GM23338 (cell line): Measurements from ENCODE around the gene IARS2. TPM values are rescaled to one million over a fixed set of nuclear protein-coding genes. Genes with fewer than 3 reads are reported as not detected.

Source experiments
- ATAC-seq: fragments of 200-7000 bp; cut with Tn5 transposase; 3 replicates; pipeline ENCODE4 v1.9.1; 2020
- DNase-seq: peaks from one replicate; pipeline ENCODE4 v3.0.0-alpha.2; 2015; ENCODE audit warnings: low spot score
- H2AFZ ChIP-seq: fragments of 200-600 bp; sonication (generic); 2 replicates; pipeline ENCODE4 v1.8.0; 2016; ENCODE audit warnings: antibody characterized with exemption, mild to moderate bottlenecking, moderate library complexity
- H3F3A ChIP-seq: fragments of 200-600 bp; sonication (generic); replicated peaks from 2 replicates; pipeline ENCODE4 v1.8.0; 2017; ENCODE audit warnings: antibody characterized with exemption, mixed run types, low read depth
- H3K27ac ChIP-seq: fragments of 200-600 bp; sonication (generic); 2 replicates; pipeline ENCODE4 v1.6.1; 2016; ENCODE audit warnings: low read depth
- H3K27me3 ChIP-seq: fragments of 200-600 bp; sonication (generic); 2 replicates; pipeline ENCODE4 v1.8.0; 2016; ENCODE audit warnings: mild to moderate bottlenecking, mixed run types, moderate library complexity; ENCODE audit not compliant: insufficient read depth
- H3K36me3 ChIP-seq: fragments of 200-600 bp; sonication (generic); 2 replicates; pipeline ENCODE4 v1.8.0; 2016; ENCODE audit warnings: mild to moderate bottlenecking; ENCODE audit not compliant: insufficient read depth
- H3K4me1 ChIP-seq: fragments of 200-600 bp; sonication (generic); 2 replicates; pipeline ENCODE4 v1.8.0; 2016; ENCODE audit warnings: mild to moderate bottlenecking, moderate library complexity; ENCODE audit not compliant: insufficient read depth
- H3K4me2 ChIP-seq: fragments of 200-600 bp; sonication (generic); 2 replicates; pipeline ENCODE4 v1.7.1; 2017; ENCODE audit warnings: mixed run types
- H3K4me3 ChIP-seq: fragments of 200-600 bp; sonication (generic); 2 replicates; pipeline ENCODE4 v1.6.1; 2016; ENCODE audit warnings: mixed run types
- H3K79me2 ChIP-seq: fragments of 200-600 bp; sonication (generic); replicated peaks from 2 replicates; pipeline ENCODE4 v1.8.0; 2017; ENCODE audit warnings: mild to moderate bottlenecking; ENCODE audit not compliant: insufficient read depth
- H3K9me2 ChIP-seq: fragments of 200-600 bp; sonication (generic); 2 replicates; pipeline ENCODE4 v1.8.0; 2017; ENCODE audit not compliant: insufficient read depth
- H4K20me1 ChIP-seq: fragments of 200-600 bp; sonication (generic); replicated peaks from 2 replicates; pipeline ENCODE4 v1.8.0; 2017; ENCODE audit warnings: mild to moderate bottlenecking; ENCODE audit not compliant: insufficient read depth
- H3K27ac Mint-ChIP-seq: 2 replicates; pipeline ENCODE4 v1.8.0; 2020; ENCODE audit warnings: inconsistent platforms, mild to moderate bottlenecking, moderate library complexity, mixed read lengths
- H3K27me3 Mint-ChIP-seq: 3 replicates; pipeline ENCODE4 v1.8.0; 2022; ENCODE audit warnings: low read depth, mild to moderate bottlenecking, moderate library complexity, mixed read lengths, inconsistent platforms; ENCODE audit not compliant: insufficient read depth, poor library complexity
- H3K36me3 Mint-ChIP-seq: 3 replicates; pipeline ENCODE4 v1.8.0; 2021; ENCODE audit warnings: low read depth, mild to moderate bottlenecking, inconsistent platforms, moderate library complexity, mixed read lengths
- H3K4me1 Mint-ChIP-seq: 3 replicates; pipeline ENCODE4 v1.8.0; 2020; ENCODE audit warnings: mild to moderate bottlenecking, inconsistent platforms, mixed read lengths
- H3K4me3 Mint-ChIP-seq: 3 replicates; pipeline ENCODE4 v1.8.0; 2021; ENCODE audit warnings: moderate library complexity, mild to moderate bottlenecking, inconsistent platforms, mixed read lengths
- H3K9me3 Mint-ChIP-seq: 3 replicates; pipeline ENCODE4 v1.8.0; 2020; ENCODE audit warnings: moderate library complexity, mild to moderate bottlenecking, inconsistent platforms, mixed read lengths
- CREB1 ChIP-seq: fragments of 250-450 bp; sonication (Bioruptor Pico); IDR thresholded peaks from 2 replicates; pipeline ENCODE4 v1.5.0; 2020; ENCODE audit warnings: low read depth, mild to moderate bottlenecking, moderate library complexity
- ETS1 ChIP-seq: IDR thresholded peaks from 2 replicates; pipeline ENCODE4 v1.6.1; 2016; ENCODE audit warnings: antibody characterized with exemption
- NANOG ChIP-seq: IDR thresholded peaks from 2 replicates; pipeline ENCODE4 v1.6.1; 2016; ENCODE audit warnings: antibody characterized with exemption, borderline replicate concordance
- STAT1 ChIP-seq: IDR thresholded peaks from one replicate; pipeline ENCODE4 v1.6.1; 2016; ENCODE audit warnings: antibody characterized with exemption; ENCODE audit not compliant: unreplicated experiment
- ZNF114 ChIP-seq: fragments of 250-450 bp; sonication (Bioruptor Pico); IDR thresholded peaks from 2 replicates; pipeline ENCODE4 v1.5.0; 2020; ENCODE audit warnings: mild to moderate bottlenecking, moderate library complexity
- ZNF331 ChIP-seq: fragments of 250-450 bp; sonication (Bioruptor Pico); IDR thresholded peaks from 2 replicates; pipeline ENCODE4 v1.5.0; 2020; ENCODE audit warnings: low read depth, mild to moderate bottlenecking, moderate library complexity
- polyA plus RNA-seq: library from polyadenylated mRNA; unstranded; fragments of >200 nt; fragmentation: Nextera tagmentation; extraction: Ambion mirVana; gene quantifications from 2 replicates; pipeline ENCODE4 v1.2.1, GENCODE V29; 2016
- total RNA-seq: library from RNA; depleted of rRNA; stranded (reverse); fragments of >200 nt; shearing (Covaris generic); gene quantifications from 2 replicates; pipeline ENCODE4 v1.2.3, GENCODE V29; 2014
- TF ChIP-seq, protein P1 (sequence below): fragments of 250-450 bp; sonication (Bioruptor Pico); IDR thresholded peaks from 2 replicates; pipeline ENCODE4 v1.5.0; 2020; ENCODE audit warnings: mild to moderate bottlenecking, moderate library complexity

The IARS2 gene
- total and polyA plus RNA-seq, 2 experiments from 2014 or later: 33.3 to 75.6 TPM

DNA sequence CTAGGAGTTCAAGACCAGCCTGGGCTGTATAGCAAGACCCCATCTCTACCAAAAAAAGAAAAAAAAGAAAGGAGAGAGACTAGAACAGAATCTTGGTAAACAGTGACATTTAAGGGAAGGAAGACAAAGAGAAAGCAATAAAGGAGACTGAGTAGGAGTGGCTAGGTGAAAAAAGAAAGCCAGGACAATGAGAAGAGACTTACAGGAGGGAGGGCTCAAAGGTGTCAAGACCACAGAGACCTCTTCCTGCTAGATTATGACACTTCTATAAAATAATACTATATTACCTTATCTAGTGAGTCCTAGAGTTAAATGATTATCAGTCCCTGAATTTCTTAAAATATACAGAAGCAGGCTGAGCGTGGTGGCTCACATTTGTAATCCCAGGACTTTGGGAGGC is 37.6 kb upstream of the IARS2 start (continued):
- TF ChIP-seq ETS1 (no peak), ZNF331 (CRISPR knock-in tag) (no peak)

DNA sequence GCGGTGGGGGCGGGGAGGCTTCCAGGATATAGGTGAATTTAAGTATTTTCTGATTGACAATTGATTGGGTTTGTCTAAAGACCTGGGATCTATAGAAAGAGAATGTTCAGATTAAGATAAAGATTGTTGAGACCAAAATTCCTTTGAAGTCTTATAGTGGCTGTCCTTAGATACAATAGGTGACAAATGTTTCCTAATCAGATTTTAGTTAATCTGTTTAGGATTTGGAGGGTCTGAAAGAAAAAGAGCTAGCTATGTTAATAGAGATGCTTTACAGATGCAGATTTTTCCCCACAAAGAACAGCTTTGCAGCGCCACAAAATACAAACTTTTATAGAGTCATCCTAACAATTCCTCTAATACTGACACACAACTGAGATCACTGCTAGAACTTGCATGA is 33.1 kb upstream of the IARS2 start:
- Histone ChIP-seq H3K4me2 (peak overlapping the region; percentile 29), H3K27me3 (no peaks in the 10 kb centered on the region), H3F3A (no peaks in the 10 kb centered on the region), H3K9me2 (no peaks in the 10 kb centered on the region), H3K79me2 (no peaks in the 10 kb centered on the region), H4K20me1 (no peaks in the 10 kb centered on the region), H3K4me1 (peaks cover 14% of the 10 kb centered on the region; the same call in 1 of the 2 replicates), H2AFZ (no peak overlapping the region), H3K4me3 (no peak overlapping the region), H3K36me3 (peaks cover 2% of the 10 kb centered on the region; the same call in 1 of the 2 replicates), H3K27ac (0 out of 2 replicates have a peak overlapping the region, but pooled peaks have one; percentile 14)
- TF ChIP-seq, protein P1, sequence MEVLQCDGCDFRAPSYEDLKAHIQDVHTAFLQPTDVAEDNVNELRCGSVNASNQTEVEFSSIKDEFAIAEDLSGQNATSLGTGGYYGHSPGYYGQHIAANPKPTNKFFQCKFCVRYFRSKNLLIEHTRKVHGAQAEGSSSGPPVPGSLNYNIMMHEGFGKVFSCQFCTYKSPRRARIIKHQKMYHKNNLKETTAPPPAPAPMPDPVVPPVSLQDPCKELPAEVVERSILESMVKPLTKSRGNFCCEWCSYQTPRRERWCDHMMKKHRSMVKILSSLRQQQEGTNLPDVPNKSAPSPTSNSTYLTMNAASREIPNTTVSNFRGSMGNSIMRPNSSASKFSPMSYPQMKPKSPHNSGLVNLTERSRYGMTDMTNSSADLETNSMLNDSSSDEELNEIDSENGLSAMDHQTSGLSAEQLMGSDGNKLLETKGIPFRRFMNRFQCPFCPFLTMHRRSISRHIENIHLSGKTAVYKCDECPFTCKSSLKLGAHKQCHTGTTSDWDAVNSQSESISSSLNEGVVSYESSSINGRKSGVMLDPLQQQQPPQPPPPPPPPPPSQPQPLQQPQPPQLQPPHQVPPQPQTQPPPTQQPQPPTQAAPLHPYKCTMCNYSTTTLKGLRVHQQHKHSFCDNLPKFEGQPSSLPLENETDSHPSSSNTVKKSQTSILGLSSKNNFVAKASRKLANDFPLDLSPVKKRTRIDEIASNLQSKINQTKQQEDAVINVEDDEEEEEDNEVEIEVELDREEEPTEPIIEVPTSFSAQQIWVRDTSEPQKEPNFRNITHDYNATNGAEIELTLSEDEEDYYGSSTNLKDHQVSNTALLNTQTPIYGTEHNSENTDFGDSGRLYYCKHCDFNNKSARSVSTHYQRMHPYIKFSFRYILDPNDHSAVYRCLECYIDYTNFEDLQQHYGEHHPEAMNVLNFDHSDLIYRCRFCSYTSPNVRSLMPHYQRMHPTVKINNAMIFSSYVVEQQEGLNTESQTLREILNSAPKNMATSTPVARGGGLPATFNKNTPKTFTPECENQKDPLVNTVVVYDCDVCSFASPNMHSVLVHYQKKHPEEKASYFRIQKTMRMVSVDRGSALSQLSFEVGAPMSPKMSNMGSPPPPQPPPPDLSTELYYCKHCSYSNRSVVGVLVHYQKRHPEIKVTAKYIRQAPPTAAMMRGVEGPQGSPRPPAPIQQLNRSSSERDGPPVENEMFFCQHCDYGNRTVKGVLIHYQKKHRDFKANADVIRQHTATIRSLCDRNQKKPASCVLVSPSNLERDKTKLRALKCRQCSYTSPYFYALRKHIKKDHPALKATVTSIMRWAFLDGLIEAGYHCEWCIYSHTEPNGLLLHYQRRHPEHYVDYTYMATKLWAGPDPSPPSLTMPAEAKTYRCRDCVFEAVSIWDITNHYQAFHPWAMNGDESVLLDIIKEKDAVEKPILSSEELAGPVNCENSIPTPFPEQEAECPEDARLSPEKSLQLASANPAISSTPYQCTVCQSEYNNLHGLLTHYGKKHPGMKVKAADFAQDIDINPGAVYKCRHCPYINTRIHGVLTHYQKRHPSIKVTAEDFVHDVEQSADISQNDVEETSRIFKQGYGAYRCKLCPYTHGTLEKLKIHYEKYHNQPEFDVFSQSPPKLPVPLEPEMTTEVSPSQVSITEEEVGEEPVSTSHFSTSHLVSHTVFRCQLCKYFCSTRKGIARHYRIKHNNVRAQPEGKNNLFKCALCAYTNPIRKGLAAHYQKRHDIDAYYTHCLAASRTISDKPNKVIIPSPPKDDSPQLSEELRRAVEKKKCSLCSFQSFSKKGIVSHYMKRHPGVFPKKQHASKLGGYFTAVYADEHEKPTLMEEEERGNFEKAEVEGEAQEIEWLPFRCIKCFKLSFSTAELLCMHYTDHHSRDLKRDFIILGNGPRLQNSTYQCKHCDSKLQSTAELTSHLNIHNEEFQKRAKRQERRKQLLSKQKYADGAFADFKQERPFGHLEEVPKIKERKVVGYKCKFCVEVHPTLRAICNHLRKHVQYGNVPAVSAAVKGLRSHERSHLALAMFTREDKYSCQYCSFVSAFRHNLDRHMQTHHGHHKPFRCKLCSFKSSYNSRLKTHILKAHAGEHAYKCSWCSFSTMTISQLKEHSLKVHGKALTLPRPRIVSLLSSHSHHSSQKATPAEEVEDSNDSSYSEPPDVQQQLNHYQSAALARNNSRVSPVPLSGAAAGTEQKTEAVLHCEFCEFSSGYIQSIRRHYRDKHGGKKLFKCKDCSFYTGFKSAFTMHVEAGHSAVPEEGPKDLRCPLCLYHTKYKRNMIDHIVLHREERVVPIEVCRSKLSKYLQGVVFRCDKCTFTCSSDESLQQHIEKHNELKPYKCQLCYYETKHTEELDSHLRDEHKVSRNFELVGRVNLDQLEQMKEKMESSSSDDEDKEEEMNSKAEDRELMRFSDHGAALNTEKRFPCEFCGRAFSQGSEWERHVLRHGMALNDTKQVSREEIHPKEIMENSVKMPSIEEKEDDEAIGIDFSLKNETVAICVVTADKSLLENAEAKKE (CRISPR knock-in tag): no peak
- TF ChIP-seq NANOG (peak; percentile 42; the same call in 1 of the 2 replicates), CREB1 (CRISPR knock-in tag) (no peak), ZNF114 (CRISPR knock-in tag) (no peak), STAT1 (no peak)
- peak; percentile 29; the same call in 1 of the 3 replicates for ATAC-seq
- peak; percentile 38 for DNase-seq
- H3K4me1 Mint-ChIP-seq: peaks cover 9% of the 10 kb centered on the region
- H3K4me3 Mint-ChIP-seq: peak overlapping the region; percentile 3; the same call in 1 of the 3 replicates
- H3K36me3 Mint-ChIP-seq: peaks cover 11% of the 10 kb centered on the region
- peaks cover 2% of the 10 kb centered on the region for H3K27me3 Mint-ChIP-seq
- H3K9me3 Mint-ChIP-seq: no peaks in the 10 kb centered on the region
- peak overlapping the region; percentile 84 for H3K27ac Mint-ChIP-seq
